ENCODE measurements around the gene TMED8.

- no peak for TF ChIP-seq CTCF (IDR thresholded peaks at IDR 0.05)
- no peak for TF ChIP-seq POLR2A (IDR thresholded peaks at IDR 0.05)
- TF ChIP-seq POLR2AphosphoS5 (IDR thresholded peaks at IDR 0.05) = no peak
These were observed 36.5 kb downstream of the TMED8 start for GRCh38 chr14:77340389-77340788.
